CD4-positive, alpha-beta T cell (primary cell): ENCODE measurements around the gene RFK. TPM values are rescaled to one million over a fixed set of nuclear protein-coding genes. Genes with fewer than 3 reads are reported as not detected.

Experiments used
- ATAC-seq: fragments of 200-7000 bp; cut with Tn5 transposase; one replicate; pipeline ENCODE4 v1.10.0; 2022; ENCODE audit warnings: mild to moderate bottlenecking; ENCODE audit not compliant: poor library complexity
- CTCF ChIA-PET: fragments of 350-600 bp; sonication (Branson Sonifier 250); formaldehyde crosslinking; loops from one replicate; lab custom pipeline; 2021; ENCODE audit warnings: antibody characterized with exemption, inconsistent platforms; lab: Charles Lee
- POLR2A ChIA-PET: fragments of 350-600 bp; sonication (Branson Sonifier 250); formaldehyde crosslinking; loops from one replicate; lab custom pipeline; 2021; ENCODE audit warnings: antibody characterized with exemption, inconsistent platforms; lab: Charles Lee
- DNase-seq, 14 experiments: peaks; one replicate each; pipeline ENCODE4 v3.0.0-alpha.2; 2013 to 2020; ENCODE audit warnings: mixed read lengths in 2 of 14
- H3K27ac ChIP-seq, 2 donors: one replicate each; pipeline versions ENCODE4 v1.5.1 to v1.7.0; 2013; ENCODE audit warnings: low read length in 2 of 2, low read depth in 1 of 2, mild to moderate bottlenecking in 1 of 2
- H3K27me3 ChIP-seq, 2 experiments: 1 replicate in 1 of 2; 2 replicates in 1 of 2; pipeline versions ENCODE4 v1.6.1 to v1.7.0; 2013; ENCODE audit warnings: low read length in 2 of 2, control low read depth in 1 of 2, mild to moderate bottlenecking in 1 of 2, moderate library complexity in 1 of 2; ENCODE audit not compliant: insufficient read depth in 2 of 2, control insufficient read depth in 1 of 2
- H3K36me3 ChIP-seq: one replicate; pipeline ENCODE4 v1.6.1; 2013; ENCODE audit warnings: low read length, control low read depth; ENCODE audit not compliant: insufficient read depth
- H3K4me1 ChIP-seq: one replicate; pipeline ENCODE4 v1.6.1; 2013; ENCODE audit warnings: low read length, control low read depth; ENCODE audit not compliant: insufficient read depth
- H3K4me3 ChIP-seq: one replicate; pipeline ENCODE4 v1.5.1; 2013; ENCODE audit warnings: mild to moderate bottlenecking, low read length, moderate library complexity
- H3K9me3 ChIP-seq, 2 experiments: 1 replicate in 1 of 2; 2 replicates in 1 of 2; pipeline versions ENCODE4 v1.6.1 to v1.7.0; 2013; ENCODE audit warnings: low read length in 2 of 2, mild to moderate bottlenecking in 2 of 2, control low read depth in 1 of 2, moderate library complexity in 1 of 2; ENCODE audit not compliant: control insufficient read depth in 1 of 2, insufficient read depth in 1 of 2
- H3K27ac Mint-ChIP-seq: one replicate; pipeline ENCODE4 v1.8.0; 2020; ENCODE audit warnings: mixed read lengths
- H3K27me3 Mint-ChIP-seq: one replicate; pipeline ENCODE4 v1.8.0; 2021; ENCODE audit warnings: mixed read lengths
- H3K36me3 Mint-ChIP-seq: one replicate; pipeline ENCODE4 v1.8.0; 2021; ENCODE audit warnings: low read depth, mixed read lengths
- H3K4me1 Mint-ChIP-seq: one replicate; pipeline ENCODE4 v1.8.0; 2021; ENCODE audit warnings: low read depth, mixed read lengths
- H3K4me3 Mint-ChIP-seq: one replicate; pipeline ENCODE4 v1.8.0; 2020; ENCODE audit warnings: mild to moderate bottlenecking, mixed read lengths
- H3K9me3 Mint-ChIP-seq: one replicate; pipeline ENCODE4 v1.8.0; 2020; ENCODE audit warnings: mixed read lengths
- intact Hi-C, 2 experiments: fragments of 100-400 bp; cut with DNase I in 1 of 2; cut with micrococcal nuclease in 1 of 2; formaldehyde crosslinking; loops; one replicate each; pipeline versions ENCODE4 v1.15.1 to v1.9.0; 2023 to 2025; cut with DNase I, micrococcal nuclease
- total RNA-seq, 174 experiments: library from RNA in 2 of 174; stranded (reverse) in 2 of 174; gene quantifications; one replicate each; pipeline ENCODE4 v1.2.3 and lab custom pipeline; 2021 to 2026
- TF ChIP-seq, protein P1 (sequence below): fragments of 200-600 bp; IDR thresholded peaks from one replicate; pipeline ENCODE4 v1.8.0; 2022; ENCODE audit warnings: antibody characterized with exemption, mild to moderate bottlenecking

RFK gene
- total RNA-seq, 2 experiments from 2014 or later, result 7.4 to 8.4 TPM

DNA sequence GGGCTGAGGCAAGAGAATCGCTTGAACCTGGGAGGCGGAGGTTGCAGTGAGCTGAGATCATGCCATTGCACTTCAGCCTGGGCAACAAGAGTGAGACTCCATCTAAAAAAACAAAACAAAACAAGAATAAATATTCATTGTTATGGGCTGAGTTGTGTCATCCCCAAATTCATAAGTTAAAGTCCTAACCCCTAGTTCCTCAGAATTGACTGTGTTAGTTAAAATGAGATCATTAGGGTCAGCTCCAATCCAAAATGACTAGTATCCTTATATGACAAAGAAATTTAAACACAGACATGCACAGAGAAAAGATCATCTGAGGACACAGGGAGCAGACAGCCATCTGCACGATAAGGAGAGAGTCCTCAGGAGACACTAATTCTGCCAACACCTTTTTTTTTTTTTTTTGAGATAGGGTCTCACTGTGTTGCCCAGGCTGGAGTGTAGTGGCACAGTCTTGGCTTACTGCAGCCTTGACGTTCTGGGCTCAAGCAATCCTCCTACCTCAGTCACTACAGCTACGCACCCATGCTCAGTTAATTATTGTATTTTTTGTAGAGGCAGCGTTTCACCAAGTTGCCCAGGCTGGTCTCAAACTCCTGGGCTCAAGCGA lies 32.7 kb upstream of the RFK start:
- no peaks in the 10 kb centered on the region for H3K4me1 ChIP-seq
- DNase-seq, result no peak
- Mint-ChIP-seq H3K9me3 (no peaks in the 10 kb centered on the region), H3K4me1 (peaks cover 5% of the 10 kb centered on the region), H3K36me3 (no peaks in the 10 kb centered on the region), H3K27me3 (no peaks in the 10 kb centered on the region), H3K4me3 (no peak overlapping the region), H3K27ac (no peak overlapping the region)
- H3K36me3 ChIP-seq, result no peaks in the 10 kb centered on the region
- POLR2A ChIA-PET, result no interaction called here
- no peak overlapping the region for H3K27ac ChIP-seq
- ATAC-seq, result no peak
- TF ChIP-seq, protein P1, sequence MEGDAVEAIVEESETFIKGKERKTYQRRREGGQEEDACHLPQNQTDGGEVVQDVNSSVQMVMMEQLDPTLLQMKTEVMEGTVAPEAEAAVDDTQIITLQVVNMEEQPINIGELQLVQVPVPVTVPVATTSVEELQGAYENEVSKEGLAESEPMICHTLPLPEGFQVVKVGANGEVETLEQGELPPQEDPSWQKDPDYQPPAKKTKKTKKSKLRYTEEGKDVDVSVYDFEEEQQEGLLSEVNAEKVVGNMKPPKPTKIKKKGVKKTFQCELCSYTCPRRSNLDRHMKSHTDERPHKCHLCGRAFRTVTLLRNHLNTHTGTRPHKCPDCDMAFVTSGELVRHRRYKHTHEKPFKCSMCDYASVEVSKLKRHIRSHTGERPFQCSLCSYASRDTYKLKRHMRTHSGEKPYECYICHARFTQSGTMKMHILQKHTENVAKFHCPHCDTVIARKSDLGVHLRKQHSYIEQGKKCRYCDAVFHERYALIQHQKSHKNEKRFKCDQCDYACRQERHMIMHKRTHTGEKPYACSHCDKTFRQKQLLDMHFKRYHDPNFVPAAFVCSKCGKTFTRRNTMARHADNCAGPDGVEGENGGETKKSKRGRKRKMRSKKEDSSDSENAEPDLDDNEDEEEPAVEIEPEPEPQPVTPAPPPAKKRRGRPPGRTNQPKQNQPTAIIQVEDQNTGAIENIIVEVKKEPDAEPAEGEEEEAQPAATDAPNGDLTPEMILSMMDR, result no peak
- CTCF ChIA-PET, result no interaction called here
- intact Hi-C loops, result no loop called here
- no peaks in the 10 kb centered on the region for H3K27me3 ChIP-seq
- no peak overlapping the region for H3K4me3 ChIP-seq
- no peaks in the 10 kb centered on the region for H3K9me3 ChIP-seq

- ATAC-seq (no peak), DNase-seq (no peak)
- Mint-ChIP-seq H3K27ac (no peak overlapping the region), H3K27me3 (no peaks in the 10 kb centered on the region), H3K36me3 (no peaks in the 10 kb centered on the region), H3K9me3 (no peaks in the 10 kb centered on the region), H3K4me3 (no peak overlapping the region), H3K4me1 (peaks cover 5% of the 10 kb centered on the region)
- CTCF ChIA-PET, result no interaction called here
- Histone ChIP-seq H3K27ac (no peak overlapping the region), H3K9me3 (no peaks in the 10 kb centered on the region), H3K4me1 (no peaks in the 10 kb centered on the region), H3K4me3 (no peak overlapping the region), H3K36me3 (no peaks in the 10 kb centered on the region), H3K27me3 (no peaks in the 10 kb centered on the region)
- POLR2A ChIA-PET, result no interaction called here
- intact Hi-C loops, result no loop called here
- TF ChIP-seq, protein P1, result no peak
These were observed 31.6 kb upstream of the RFK start for GRCh38 chr9:76425677-76426453.

- CTCF ChIA-PET, result no interaction called here
- Histone ChIP-seq H3K4me1 (no peaks in the 10 kb centered on the region), H3K9me3 (no peaks in the 10 kb centered on the region), H3K4me3 (no peak overlapping the region), H3K36me3 (no peaks in the 10 kb centered on the region), H3K27ac (no peak overlapping the region), H3K27me3 (no peaks in the 10 kb centered on the region)
- no peaks in the 10 kb centered on the region for H3K9me3 Mint-ChIP-seq
- intact Hi-C loops, result no loop called here
- no peaks in the 10 kb centered on the region for H3K36me3 Mint-ChIP-seq
- no peaks in the 10 kb centered on the region for H3K27me3 Mint-ChIP-seq
- peaks cover 5% of the 10 kb centered on the region for H3K4me1 Mint-ChIP-seq
- POLR2A ChIA-PET, result no interaction called here
- ATAC-seq (no peak), DNase-seq (no peak)
- H3K27ac Mint-ChIP-seq, result no peak overlapping the region
- no peak overlapping the region for H3K4me3 Mint-ChIP-seq
- TF ChIP-seq, protein P1, result no peak
These were observed 30.3 kb upstream of the RFK start for GRCh38 chr9:76424491-76424890.
